GM12892 (cell line): ENCODE data around the gene MAP3K7.

ENCODE experiments used
- POLR2A ChIP-seq: IDR thresholded peaks from 2 replicates; pipeline ENCODE4 v1.6.1; 2011; ENCODE audit warnings: low read depth, low read length, control low read depth
- POLR2AphosphoS5 ChIP-seq: IDR thresholded peaks from 2 replicates; pipeline ENCODE4 v1.6.1; 2011; ENCODE audit warnings: low read depth, low read length, control low read depth
- TAF1 ChIP-seq: IDR thresholded peaks from 2 replicates; pipeline ENCODE4 v1.6.1; 2011; ENCODE audit warnings: low read depth, mild to moderate bottlenecking, control low read depth, low read length, borderline replicate concordance

DNA sequence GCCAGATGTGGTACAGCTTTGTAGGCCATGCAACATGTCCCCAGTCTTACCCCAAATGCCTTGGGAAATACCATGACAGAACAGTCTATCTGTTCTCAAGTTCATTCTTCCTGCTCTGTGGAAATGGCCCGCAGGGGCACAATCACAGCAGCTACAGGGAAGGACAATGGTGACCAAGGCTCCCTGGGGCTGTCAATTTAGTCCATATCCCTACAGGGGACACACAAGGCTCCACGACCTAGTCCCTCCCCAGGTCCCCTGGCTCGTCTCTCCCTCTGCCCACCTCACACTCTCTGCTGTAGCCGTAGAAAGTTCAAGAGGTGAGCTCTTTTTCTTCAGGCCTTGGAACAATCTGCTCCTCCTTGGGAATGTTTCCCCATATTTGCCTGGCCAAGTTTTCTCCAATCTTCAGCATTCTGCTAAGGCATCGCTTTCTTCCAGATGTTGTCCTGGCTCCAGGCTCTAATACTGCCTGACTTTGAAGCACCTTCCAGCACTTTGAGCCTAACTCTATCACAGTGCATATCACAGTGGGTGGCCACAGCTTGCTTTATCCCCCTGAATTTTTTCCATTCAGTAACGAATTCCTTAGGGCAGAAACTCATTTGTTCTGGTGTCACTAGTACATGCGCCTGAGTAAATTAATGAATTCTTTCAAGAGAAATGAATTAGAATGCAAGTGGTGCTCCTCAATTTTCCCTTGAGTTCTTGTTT, 92.6 kb downstream of the MAP3K7 start:
- TF ChIP-seq POLR2A, result no peak
- no peak for TF ChIP-seq TAF1
- TF ChIP-seq POLR2AphosphoS5, result no peak
